T-helper 1 cell treated with Interleukin-12 subunit alpha and Interleukin-12 subunit beta and Interleukin-4 antibody, amounts not matched to agents 30 μg/mL and 1 μg/mL, for 36 hours (primary cell): ENCODE data around the gene MROH8.

Experiments
- H3K27ac Mint-ChIP-seq: one replicate; pipeline ENCODE4 v1.8.0; 2021; ENCODE audit warnings: mild to moderate bottlenecking, mixed read lengths
- H3K27me3 Mint-ChIP-seq: one replicate; pipeline ENCODE4 v1.8.0; 2021; ENCODE audit warnings: low read depth, mixed read lengths
- H3K36me3 Mint-ChIP-seq: one replicate; pipeline ENCODE4 v1.8.0; 2021; ENCODE audit warnings: low read depth, mixed read lengths
- H3K4me1 Mint-ChIP-seq: one replicate; pipeline ENCODE4 v1.8.0; 2021; ENCODE audit warnings: low read depth, mixed read lengths
- H3K4me3 Mint-ChIP-seq: one replicate; pipeline ENCODE4 v1.8.0; 2021; ENCODE audit warnings: mild to moderate bottlenecking, moderate library complexity, mixed read lengths
- H3K9me3 Mint-ChIP-seq: one replicate; pipeline ENCODE4 v1.8.0; 2021; ENCODE audit warnings: mixed read lengths

Gene MROH8

DNA sequence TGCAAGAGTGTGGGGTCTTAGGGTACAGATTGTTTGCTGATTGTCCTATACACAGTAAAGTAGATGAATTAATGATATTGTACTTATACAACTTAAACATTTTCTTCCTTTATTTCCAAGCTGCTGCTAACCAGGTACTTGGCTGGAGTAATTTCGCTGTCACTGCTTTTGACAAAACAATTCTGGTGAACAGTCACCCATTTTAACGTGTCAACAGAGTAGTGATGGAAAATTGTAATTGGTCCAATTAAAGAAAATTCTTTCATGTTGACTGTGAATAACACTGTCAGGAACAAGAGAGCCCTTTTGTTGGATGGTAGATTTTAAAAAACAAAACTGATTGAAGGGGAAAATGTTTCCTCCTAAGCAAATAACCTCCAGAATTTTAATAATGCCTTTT, 26.4 kb upstream of the MROH8 start:
- Mint-ChIP-seq H3K27ac (no peak overlapping the region), H3K27me3 (no peaks in the 10 kb centered on the region), H3K36me3 (peaks cover 54% of the 10 kb centered on the region)

GRCh38 chr20:37205130-37205529, 25.8 kb upstream of the MROH8 start:
- Mint-ChIP-seq H3K4me1 (peaks cover 5% of the 10 kb centered on the region), H3K9me3 (no peaks in the 10 kb centered on the region), H3K4me3 (no peak overlapping the region), H3K27me3 (no peaks in the 10 kb centered on the region), H3K36me3 (peaks cover 55% of the 10 kb centered on the region), H3K27ac (no peak overlapping the region)

More for the DNA sequence above, 26.4 kb upstream of the MROH8 start:
- Mint-ChIP-seq H3K4me1 (peaks cover 5% of the 10 kb centered on the region), H3K4me3 (no peak overlapping the region), H3K9me3 (no peaks in the 10 kb centered on the region)

- Mint-ChIP-seq H3K27me3 (no peaks in the 10 kb centered on the region), H3K27ac (peak overlapping the region; percentile 34), H3K36me3 (peaks cover 59% of the 10 kb centered on the region), H3K9me3 (no peaks in the 10 kb centered on the region), H3K4me3 (no peak overlapping the region), H3K4me1 (peaks cover 8% of the 10 kb centered on the region)
Observed at GRCh38 chr20:37204056-37204455, 24.7 kb upstream of the MROH8 start.

DNA sequence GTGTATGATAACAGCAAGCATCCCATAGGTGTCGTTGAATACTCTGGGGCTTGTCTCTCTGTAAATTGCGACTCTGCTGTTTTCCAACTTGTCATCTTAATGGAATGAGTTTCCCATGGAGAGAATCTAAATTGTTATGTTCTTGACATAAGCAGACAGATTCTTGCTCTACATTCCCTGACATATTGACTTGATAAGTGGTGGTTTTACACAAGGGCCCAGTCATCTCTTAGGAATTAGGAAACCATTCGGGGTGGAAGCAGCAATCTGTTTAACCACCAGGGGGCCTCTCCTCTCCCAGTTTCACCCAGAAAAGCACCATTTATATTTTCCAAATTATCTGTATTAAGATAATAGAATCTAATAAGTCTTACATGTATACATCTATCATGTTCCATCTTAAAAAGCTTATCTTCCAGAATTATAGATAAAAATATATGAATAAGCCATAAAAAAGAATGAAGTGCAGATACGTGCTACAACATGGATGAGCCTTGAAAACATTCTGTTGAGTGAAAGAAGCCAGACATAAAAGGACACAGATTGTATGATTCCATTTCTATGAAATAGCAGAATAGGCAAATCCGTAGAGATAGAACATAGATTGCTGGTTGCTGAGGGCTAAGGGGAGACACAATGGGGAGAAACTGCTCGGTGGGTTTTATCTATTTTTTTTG, 23.1 kb upstream of the MROH8 start:
- H3K4me3 Mint-ChIP-seq, result no peak overlapping the region

DNA sequence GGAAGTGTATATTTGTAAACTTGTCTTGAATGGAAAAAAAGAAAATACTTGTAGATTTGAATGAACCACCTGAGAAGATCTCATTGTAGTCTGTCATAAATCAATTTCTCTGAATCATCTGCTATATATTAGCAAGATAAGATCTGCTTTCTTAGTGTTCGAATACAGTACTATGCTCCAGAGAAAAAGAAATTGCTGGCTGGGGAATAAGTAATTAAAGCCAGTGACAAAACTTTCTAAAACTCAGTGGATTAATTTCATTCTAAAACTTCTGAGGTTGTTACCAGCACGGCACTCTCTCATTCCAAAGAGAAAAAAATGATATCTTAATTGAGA, 22.4 kb upstream of the MROH8 start:
- Mint-ChIP-seq H3K27me3 (no peaks in the 10 kb centered on the region), H3K4me3 (no peak overlapping the region), H3K4me1 (peaks cover 13% of the 10 kb centered on the region), H3K36me3 (peaks cover 61% of the 10 kb centered on the region), H3K27ac (no peak overlapping the region), H3K9me3 (no peaks in the 10 kb centered on the region)

More for the DNA sequence above, 23.1 kb upstream of the MROH8 start:
- peaks cover 62% of the 10 kb centered on the region for H3K36me3 Mint-ChIP-seq
- peaks cover 8% of the 10 kb centered on the region for H3K4me1 Mint-ChIP-seq
- no peaks in the 10 kb centered on the region for H3K27me3 Mint-ChIP-seq
- no peaks in the 10 kb centered on the region for H3K9me3 Mint-ChIP-seq
- H3K27ac Mint-ChIP-seq, result no peak overlapping the region

- Mint-ChIP-seq H3K4me3 (no peak overlapping the region), H3K36me3 (peaks cover 65% of the 10 kb centered on the region), H3K27ac (no peak overlapping the region), H3K4me1 (peaks cover 17% of the 10 kb centered on the region), H3K9me3 (no peaks in the 10 kb centered on the region), H3K27me3 (no peaks in the 10 kb centered on the region)
Observed at GRCh38 chr20:37200926-37201826, 21.8 kb upstream of the MROH8 start.

DNA sequence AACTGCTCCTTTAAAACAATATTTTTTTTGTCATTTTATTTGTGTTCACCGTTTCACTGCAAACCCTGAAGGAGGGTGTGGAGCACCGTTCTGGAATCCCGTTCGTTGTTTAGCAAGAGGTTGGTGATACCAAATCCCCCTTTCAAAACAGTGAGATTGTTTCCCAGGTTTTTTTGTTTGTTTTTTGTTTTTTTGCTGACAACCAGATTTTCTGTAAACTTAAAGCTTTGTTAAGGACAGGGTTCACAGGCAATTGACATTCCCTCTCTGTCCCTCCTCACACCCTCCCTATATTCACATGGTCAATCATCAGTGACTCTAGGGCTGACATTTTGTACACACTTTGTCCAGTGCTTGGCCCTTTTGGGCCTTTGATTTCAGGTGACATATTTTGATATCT, 21.0 kb upstream of the MROH8 start:
- Mint-ChIP-seq H3K27ac (no peak overlapping the region), H3K4me1 (peaks cover 23% of the 10 kb centered on the region), H3K4me3 (no peak overlapping the region), H3K9me3 (no peaks in the 10 kb centered on the region), H3K27me3 (no peaks in the 10 kb centered on the region), H3K36me3 (peaks cover 62% of the 10 kb centered on the region)

DNA sequence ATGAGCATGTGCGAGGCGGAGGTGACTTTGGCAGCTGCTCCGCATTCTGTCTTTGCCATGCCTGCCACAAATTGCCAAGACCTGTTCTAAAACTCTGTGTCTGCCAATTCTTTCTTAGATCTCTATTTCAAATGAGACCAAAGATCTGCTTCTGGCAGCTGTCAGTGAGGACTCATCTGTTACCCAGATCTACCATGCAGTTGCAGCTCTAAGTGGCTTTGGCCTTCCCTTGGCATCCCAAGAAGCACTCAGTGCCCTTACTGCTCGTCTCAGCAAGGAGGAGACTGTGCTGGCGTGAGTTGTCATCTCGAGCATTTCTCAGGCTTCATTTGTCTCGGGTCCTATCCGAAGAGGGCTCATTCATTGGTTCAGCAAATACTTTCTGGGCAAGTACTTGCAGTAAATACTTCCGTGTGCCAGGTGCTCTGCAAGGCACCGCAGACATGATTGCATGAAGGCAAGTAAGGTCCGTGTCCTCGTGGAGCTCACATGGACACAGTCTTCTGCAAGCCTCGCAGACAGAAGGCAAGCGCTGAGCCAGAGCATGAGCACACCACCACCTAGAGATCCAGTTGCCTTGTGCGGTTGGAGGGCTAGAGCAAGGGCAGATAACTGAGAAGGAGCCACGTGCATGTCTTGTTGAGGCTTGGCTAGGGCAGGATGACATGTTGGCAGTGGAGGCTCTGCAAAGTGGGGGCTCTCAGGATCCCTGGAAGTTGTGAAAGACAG, 19.7 kb upstream of the MROH8 start:
- Mint-ChIP-seq H3K9me3 (no peaks in the 10 kb centered on the region), H3K27me3 (no peaks in the 10 kb centered on the region), H3K4me1 (peaks cover 32% of the 10 kb centered on the region), H3K4me3 (no peak overlapping the region), H3K36me3 (peaks cover 52% of the 10 kb centered on the region), H3K27ac (no peak overlapping the region)

DNA sequence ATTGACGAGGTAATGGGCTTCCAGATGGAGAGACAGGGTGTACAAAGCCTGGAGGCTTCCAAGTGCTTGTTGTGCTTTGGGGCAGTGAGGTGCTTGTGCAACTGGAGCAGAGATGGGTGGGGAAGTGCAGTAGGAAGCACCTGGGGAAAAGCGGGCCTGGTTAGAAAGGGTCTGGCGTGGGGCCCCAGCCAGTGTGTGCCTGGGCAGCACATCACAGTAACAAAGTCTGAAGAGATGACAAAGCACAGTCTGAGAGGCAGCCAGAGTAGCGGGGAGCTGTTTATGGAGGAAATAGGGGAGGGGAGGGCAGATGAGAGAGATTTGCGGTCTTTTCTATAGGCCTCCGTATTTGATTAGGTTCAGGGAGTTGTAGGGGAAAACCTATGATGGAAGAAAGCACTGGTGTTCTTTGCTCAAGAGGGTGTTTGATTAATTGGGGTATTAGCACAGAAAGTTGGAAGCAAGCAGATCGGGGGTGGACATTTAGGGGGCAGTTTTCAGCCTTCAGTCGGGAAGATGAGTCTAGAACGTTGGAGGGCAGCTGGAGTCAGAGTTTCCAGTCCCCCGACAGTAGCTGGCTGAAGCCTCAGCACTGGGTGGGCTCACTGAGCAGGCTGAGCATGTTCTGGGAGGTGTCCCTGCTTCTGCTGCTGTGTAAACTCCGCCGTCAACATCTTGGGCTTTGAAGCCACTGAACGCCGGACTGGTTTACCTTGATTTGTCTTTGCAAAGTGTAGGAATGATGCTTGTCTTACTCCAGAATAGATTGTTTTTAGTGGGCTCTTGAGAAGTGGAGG, 15.5 kb upstream of the MROH8 start:
- Mint-ChIP-seq H3K36me3 (peaks cover 39% of the 10 kb centered on the region), H3K4me1 (peaks cover 53% of the 10 kb centered on the region), H3K4me3 (peak overlapping the region; percentile 30)

GRCh38 chr20:37193821-37194220, 14.5 kb upstream of the MROH8 start:
- no peaks in the 10 kb centered on the region for H3K9me3 Mint-ChIP-seq
- peak overlapping the region; percentile 6 for H3K4me3 Mint-ChIP-seq
- peak overlapping the region; percentile 5 for H3K27ac Mint-ChIP-seq
- H3K4me1 Mint-ChIP-seq, result peaks cover 56% of the 10 kb centered on the region
- H3K27me3 Mint-ChIP-seq, result no peaks in the 10 kb centered on the region
- H3K36me3 Mint-ChIP-seq, result peaks cover 38% of the 10 kb centered on the region

More for the DNA sequence above, 15.5 kb upstream of the MROH8 start:
- H3K9me3 Mint-ChIP-seq, result no peaks in the 10 kb centered on the region
- H3K27me3 Mint-ChIP-seq, result no peaks in the 10 kb centered on the region
- H3K27ac Mint-ChIP-seq, result peak overlapping the region; percentile 80

DNA sequence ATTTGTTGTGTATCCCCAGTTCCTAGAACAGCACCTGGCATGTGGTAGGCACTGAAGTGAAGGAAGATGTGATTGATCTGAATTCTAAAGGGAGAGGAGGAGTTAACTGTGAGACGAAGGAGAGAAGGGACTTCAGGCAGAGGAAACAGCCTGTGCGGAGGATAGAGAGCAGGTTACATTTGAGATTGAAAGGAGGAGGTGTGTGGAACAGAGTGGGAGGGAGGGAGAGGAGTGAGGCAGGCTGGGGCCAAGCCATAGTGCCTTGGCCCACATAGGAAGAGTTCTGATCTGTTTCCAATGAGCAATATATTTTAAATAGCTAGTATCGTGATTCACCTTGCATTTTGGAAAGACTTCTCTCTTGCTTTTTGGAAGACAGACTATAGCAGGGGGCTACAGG, 13.9 kb upstream of the MROH8 start:
- no peaks in the 10 kb centered on the region for H3K9me3 Mint-ChIP-seq
- H3K4me1 Mint-ChIP-seq, result peaks cover 56% of the 10 kb centered on the region
- peaks cover 32% of the 10 kb centered on the region for H3K36me3 Mint-ChIP-seq
- no peaks in the 10 kb centered on the region for H3K27me3 Mint-ChIP-seq
- H3K4me3 Mint-ChIP-seq, result no peak overlapping the region
- peak overlapping the region; percentile 60 for H3K27ac Mint-ChIP-seq

GRCh38 chr20:37192137-37192854, 12.9 kb upstream of the MROH8 start:
- H3K4me3 Mint-ChIP-seq, result no peak overlapping the region
- peak overlapping the region; percentile 2 for H3K27ac Mint-ChIP-seq

GRCh38 chr20:37190354-37191112, 11.2 kb upstream of the MROH8 start:
- H3K9me3 Mint-ChIP-seq, result no peaks in the 10 kb centered on the region
- H3K36me3 Mint-ChIP-seq, result peaks cover 34% of the 10 kb centered on the region
- H3K27me3 Mint-ChIP-seq, result no peaks in the 10 kb centered on the region
- H3K4me3 Mint-ChIP-seq, result no peak overlapping the region
- H3K27ac Mint-ChIP-seq, result no peak overlapping the region
- peaks cover 52% of the 10 kb centered on the region for H3K4me1 Mint-ChIP-seq

More at GRCh38 chr20:37192137-37192854, 12.9 kb upstream of the MROH8 start:
- Mint-ChIP-seq H3K27me3 (no peaks in the 10 kb centered on the region), H3K36me3 (peaks cover 35% of the 10 kb centered on the region), H3K4me1 (peaks cover 58% of the 10 kb centered on the region), H3K9me3 (no peaks in the 10 kb centered on the region)
